IMR-90 (cell line): ENCODE results near the gene LIMK2. TPM values are rescaled to one million over a fixed set of nuclear protein-coding genes. Genes with fewer than 3 reads are reported as not detected.
A peak's percentile ranks its signal among the peaks of the same experiment; 100 is the strongest.

Experiments
- ATAC-seq: fragments of 200-7000 bp; cut with Tn5 transposase; 2 replicates; pipeline ENCODE4 v1.9.1; 2020; ENCODE audit warnings: low read depth, mild to moderate bottlenecking, moderate library complexity
- BruUV-seq: library from RNA; stranded (reverse); fragments of 400-500 nt; replicated peaks from 2 replicates; lab custom pipeline; 2021; lab: Mats Ljungman, UMichigan
- CTCF ChIA-PET: fragments of 300-600 bp; formaldehyde crosslinking; extraction: SDS; loops from one replicate; lab custom pipeline; 2021; ENCODE audit warnings: antibody characterized with exemption; lab: Yijun Ruan, JAX
- POLR2A ChIA-PET: fragments of 300-600 bp; sonication (Branson Sonifier 250); formaldehyde crosslinking; loops from one replicate; lab custom pipeline; 2022; ENCODE audit warnings: antibody characterized with exemption; ENCODE audit not compliant: unreplicated experiment; lab: Charles Lee
- DNase-seq: peaks from one replicate; pipeline ENCODE4 v3.0.0; 2013
- H2AFZ ChIP-seq: replicated peaks from 2 replicates; pipeline ENCODE3; 2013; ENCODE audit warnings: low read length, mild to moderate bottlenecking; ENCODE audit not compliant: poor library complexity
- H2AK5ac ChIP-seq: 2 replicates; pipeline ENCODE4 v1.6.1; 2013; ENCODE audit warnings: low read depth, low read length, inconsistent platforms
- H2AK9ac ChIP-seq: replicated peaks from 2 replicates; pipeline ENCODE3; 2013; ENCODE audit warnings: mild to moderate bottlenecking, low read depth, low read length, moderate library complexity; ENCODE audit not compliant: poor library complexity
- H2BK120ac ChIP-seq: 2 replicates; pipeline ENCODE4 v1.6.1; 2013; ENCODE audit warnings: low read depth, low read length, inconsistent platforms
- H2BK15ac ChIP-seq: 3 replicates; pipeline ENCODE4 v1.6.1; 2013; ENCODE audit warnings: low read depth, low read length, inconsistent platforms
- H2BK20ac ChIP-seq: 2 replicates; pipeline ENCODE4 v1.6.1; 2013; ENCODE audit warnings: low read depth, mild to moderate bottlenecking, inconsistent platforms, low read length, moderate library complexity
- H2BK5ac ChIP-seq: 2 replicates; pipeline ENCODE4 v1.6.1; 2013; ENCODE audit warnings: mild to moderate bottlenecking, low read depth, low read length, inconsistent platforms; ENCODE audit not compliant: poor library complexity, severe bottlenecking
- H3K14ac ChIP-seq: replicated peaks from 2 replicates; pipeline ENCODE4 v1.6.1; 2013; ENCODE audit warnings: low read depth, low read length, inconsistent platforms
- H3K18ac ChIP-seq: 2 replicates; pipeline ENCODE4 v1.6.1; 2013; ENCODE audit warnings: low read depth, low read length, control low read depth
- H3K23ac ChIP-seq: 2 replicates; pipeline ENCODE4 v1.6.1; 2013; ENCODE audit warnings: low read depth, low read length, inconsistent platforms
- H3K27ac ChIP-seq: 2 replicates; pipeline ENCODE4 v1.5.1; 2013; ENCODE audit warnings: mild to moderate bottlenecking, control low read depth, low read length; ENCODE audit not compliant: insufficient read depth
- H3K27me3 ChIP-seq: 2 replicates; pipeline ENCODE4 v1.6.1; 2013; ENCODE audit warnings: low read length; ENCODE audit not compliant: control insufficient read depth, insufficient read depth
- H3K36me3 ChIP-seq: 2 replicates; pipeline ENCODE4 v1.6.1; 2013; ENCODE audit warnings: low read length, mixed read lengths; ENCODE audit not compliant: control insufficient read depth, insufficient read depth
- H3K4ac ChIP-seq: 2 replicates; pipeline ENCODE4 v1.6.1; 2013; ENCODE audit warnings: low read depth, low read length, inconsistent platforms
- H3K4me1 ChIP-seq: 2 replicates; pipeline ENCODE4 v1.6.1; 2013; ENCODE audit warnings: low read length, mixed read lengths; ENCODE audit not compliant: control insufficient read depth, insufficient read depth
- H3K4me2 ChIP-seq: 2 replicates; pipeline ENCODE4 v1.6.1; 2013; ENCODE audit warnings: low read depth, mild to moderate bottlenecking, control low read depth, low read length, moderate library complexity
- H3K4me3 ChIP-seq: 2 replicates; pipeline ENCODE4 v1.5.1; 2013; ENCODE audit warnings: low read depth, mild to moderate bottlenecking, control low read depth, low read length, moderate library complexity; ENCODE audit not compliant: insufficient read depth
- H3K56ac ChIP-seq: 2 replicates; pipeline ENCODE4 v1.6.1; 2013; ENCODE audit warnings: low read length, inconsistent platforms; ENCODE audit not compliant: insufficient read depth; ENCODE audit errors: extremely low read depth
- H3K79me1 ChIP-seq, 2 experiments: 2 replicates each; pipeline ENCODE4 v1.6.1; 2013; ENCODE audit warnings: low read length in 2 of 2, inconsistent platforms in 1 of 2, low read depth in 1 of 2
- H3K9ac ChIP-seq: 2 replicates; pipeline ENCODE4 v1.6.1; 2013; ENCODE audit warnings: low read depth, low read length, control low read depth
- H3K9me1 ChIP-seq: 2 replicates; pipeline ENCODE4 v1.6.1; 2013; ENCODE audit warnings: low read length, inconsistent platforms; ENCODE audit not compliant: insufficient read depth
- H3K9me3 ChIP-seq: 2 replicates; pipeline ENCODE4 v1.6.1; 2013; ENCODE audit warnings: low read length; ENCODE audit not compliant: control insufficient read depth, insufficient read depth
- H4K20me1 ChIP-seq: 2 replicates; pipeline ENCODE4 v1.6.1; 2013; ENCODE audit warnings: low read length, inconsistent platforms; ENCODE audit not compliant: insufficient read depth
- H4K5ac ChIP-seq: 2 replicates; pipeline ENCODE4 v1.6.1; 2013; ENCODE audit warnings: mild to moderate bottlenecking, low read depth, low read length, control low read depth
- H4K8ac ChIP-seq, 2 experiments: 2 replicates each; pipeline ENCODE4 v1.6.1; 2013; ENCODE audit warnings: low read depth in 2 of 2, low read length in 2 of 2, control low read depth in 1 of 2, inconsistent platforms in 1 of 2
- H4K91ac ChIP-seq: 2 replicates; pipeline ENCODE4 v1.6.1; 2013; ENCODE audit warnings: low read depth, low read length, inconsistent platforms; ENCODE audit not compliant: insufficient read depth
- MAFK ChIP-seq: IDR thresholded peaks from 2 replicates; pipeline ENCODE4 v1.6.1; 2012; ENCODE audit warnings: low read depth, low read length, improper control_type of control experiment
- MXI1 ChIP-seq: IDR thresholded peaks from 2 replicates; pipeline ENCODE4 v1.6.1; 2012; ENCODE audit warnings: low read depth, mild to moderate bottlenecking, low read length, moderate library complexity, borderline replicate concordance
- RAD21 ChIP-seq: IDR thresholded peaks from 2 replicates; pipeline ENCODE4 v1.6.1; 2012; ENCODE audit warnings: low read length, improper control_type of control experiment
- SMC3 ChIP-seq: fragments of 150-350 bp; IDR thresholded peaks from 2 replicates; pipeline ENCODE4 v1.6.1; 2016; ENCODE audit warnings: low read depth, mild to moderate bottlenecking, antibody characterized with exemption, low read length, moderate library complexity
- WGBS, 2 experiments: methylation state at CpG; one replicate each; pipeline versions ENCODE4 v1.1.5 to v1.1.7; 2013; ENCODE audit warnings: missing lambda C conversion rate in 2 of 2; ENCODE audit not compliant: insufficient read length in 1 of 2; ENCODE audit errors: extremely low coverage in 2 of 2; 5-methylcytosine and 5-hydroxymethylcytosine counted together
- dilution Hi-C: fragments of 300-500 bp; cut with HindIII; formaldehyde crosslinking; loops from one replicate; pipeline ENCODE4 v1.14.3; 2018; ENCODE audit warnings: low sequenced_read_pairs; ENCODE audit not compliant: unreplicated experiment
- in situ Hi-C: fragments of 300-500 bp; cut with MboI; formaldehyde crosslinking; loops from 3 replicates; pipeline ENCODE4 v1.14.3; 2019; ENCODE audit warnings: low sequenced_read_pairs, inconsistent platforms, mixed read lengths
- intact Hi-C: fragments of 100-400 bp; cut with micrococcal nuclease; formaldehyde crosslinking; loops from 2 replicates; pipeline ENCODE4 v1.10.0; 2022
- polyA plus RNA-seq, 3 experiments: library from polyadenylated mRNA; depleted of rRNA; stranded (reverse); fragments of >200 nt; gene quantifications; 2 replicates each; pipeline ENCODE4 v1.2.3, GENCODE V29; 2012; ENCODE audit warnings: low replicate concordance in 1 of 3
- total RNA-seq: library from RNA; depleted of rRNA; stranded (reverse); fragments of >200 nt; gene quantifications from 2 replicates; pipeline ENCODE4 v1.2.3, GENCODE V29; 2012
- TF ChIP-seq, protein P1 (sequence below): fragments of 150-350 bp; IDR thresholded peaks from 2 replicates; pipeline ENCODE4 v1.6.1; 2016; ENCODE audit warnings: low read depth, mild to moderate bottlenecking, low read length, moderate library complexity, borderline replicate concordance

LIMK2 gene
- total and polyA plus RNA-seq, 2 of the 4 experiments (the other 2 are of a cell fraction), result 14.5 to 31.9 TPM

DNA sequence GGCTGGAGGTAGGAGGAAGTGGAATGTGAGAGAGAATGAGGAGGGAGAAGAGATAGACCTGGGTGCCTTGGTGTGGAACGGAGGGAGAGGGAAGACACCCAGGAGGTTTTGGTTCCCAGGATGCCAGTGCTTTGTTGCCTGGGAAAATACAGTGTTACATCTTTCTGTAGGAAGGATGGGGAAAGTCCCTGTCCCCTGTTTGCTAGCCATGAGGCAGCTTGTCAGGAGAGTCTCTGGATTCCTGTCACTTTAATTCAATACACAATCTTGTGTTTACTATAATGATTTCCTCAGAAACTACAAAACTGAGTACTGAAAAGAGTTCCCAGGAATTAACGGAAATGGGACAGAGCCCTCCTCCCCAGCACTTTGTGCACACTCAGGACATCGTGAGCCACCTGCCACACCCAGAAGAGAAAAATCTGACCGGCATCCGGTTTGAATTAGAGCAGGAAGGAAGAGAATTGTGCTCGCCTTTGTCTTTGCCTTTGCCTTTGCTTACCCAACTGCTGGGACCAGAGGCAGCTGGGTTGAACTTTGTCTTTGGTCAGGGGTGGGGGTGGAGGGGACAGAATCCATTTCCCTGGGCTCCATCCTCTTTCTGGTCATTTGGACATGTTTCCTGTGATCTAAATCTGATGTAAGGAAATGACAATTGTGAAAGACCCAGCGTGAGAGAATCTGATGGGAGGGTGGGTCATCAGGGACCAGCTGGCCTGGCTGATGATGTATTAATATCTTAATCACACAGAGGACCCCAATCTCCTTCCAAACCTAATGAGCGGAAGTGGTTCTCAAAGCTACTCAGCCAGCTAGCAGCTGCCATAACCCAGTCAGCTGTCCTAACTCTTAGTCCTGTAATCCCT lies 1.3 kb upstream of the LIMK2 start (continued):
- TF ChIP-seq, protein P1, sequence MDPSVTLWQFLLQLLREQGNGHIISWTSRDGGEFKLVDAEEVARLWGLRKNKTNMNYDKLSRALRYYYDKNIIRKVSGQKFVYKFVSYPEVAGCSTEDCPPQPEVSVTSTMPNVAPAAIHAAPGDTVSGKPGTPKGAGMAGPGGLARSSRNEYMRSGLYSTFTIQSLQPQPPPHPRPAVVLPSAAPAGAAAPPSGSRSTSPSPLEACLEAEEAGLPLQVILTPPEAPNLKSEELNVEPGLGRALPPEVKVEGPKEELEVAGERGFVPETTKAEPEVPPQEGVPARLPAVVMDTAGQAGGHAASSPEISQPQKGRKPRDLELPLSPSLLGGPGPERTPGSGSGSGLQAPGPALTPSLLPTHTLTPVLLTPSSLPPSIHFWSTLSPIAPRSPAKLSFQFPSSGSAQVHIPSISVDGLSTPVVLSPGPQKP, result no peak

DNA sequence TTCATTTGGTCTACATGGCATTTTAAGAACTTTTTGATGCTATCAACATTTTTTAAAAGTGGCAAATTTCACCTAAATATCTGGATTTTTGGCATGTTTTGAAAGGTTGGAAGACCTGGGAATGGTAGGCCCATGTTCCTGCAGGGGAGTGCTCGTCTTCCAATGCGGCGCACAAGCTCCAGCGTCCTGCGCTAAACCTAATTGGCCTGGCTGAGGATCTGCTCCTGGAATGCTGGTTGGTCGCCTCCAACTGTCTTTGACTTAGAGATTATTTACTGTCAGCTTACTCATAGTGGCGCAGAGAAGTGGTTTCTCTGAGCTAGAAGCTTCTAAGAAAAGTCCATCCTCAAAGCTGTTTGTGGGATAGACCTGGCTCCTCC lies 626 bp upstream of the LIMK2 start:
- peak overlapping the region; percentile 66; the same call in 1 of the 2 replicates for H4K91ac ChIP-seq

More for the DNA sequence above, 626 bp upstream of the LIMK2 start:
- Histone ChIP-seq H3K9me3 (no peaks in the 10 kb centered on the region), H2BK5ac (no peak overlapping the region), H3K56ac (no peak overlapping the region), H3K4me3 (no peak overlapping the region), H4K5ac (no peak overlapping the region), H3K23ac (peak overlapping the region; percentile 3; the same call in 1 of the 2 replicates), H3K14ac (0 out of 2 replicates have a peak overlapping the region, but pooled peaks have one; percentile 34), H4K8ac (peak overlapping the region; percentile 60 to 81), H2BK15ac (0 out of 3 replicates have a peak overlapping the region, but pooled peaks have one; percentile 32), H2AFZ (peak overlapping the region; percentile 98), H3K36me3 (peaks cover 2% of the 10 kb centered on the region; the same call in 1 of the 2 replicates), H3K27ac (no peak overlapping the region; the same call in 1 of the 2 replicates), H2BK120ac (peak overlapping the region; percentile 54), H2AK5ac (no peak overlapping the region), H3K4ac (peak overlapping the region; percentile 34; the same call in 1 of the 2 replicates), H3K4me2 (peak overlapping the region; percentile 53; the same call in 1 of the 2 replicates), H3K18ac (no peak overlapping the region), H2BK20ac (no peak overlapping the region; the same call in 1 of the 2 replicates), H3K27me3 (no peaks in the 10 kb centered on the region), H2AK9ac (peak overlapping the region; percentile 30), H3K4me1 (peaks cover 4% of the 10 kb centered on the region; the same call in 1 of the 2 replicates), H3K9ac (no peak overlapping the region), H3K9me1 (peaks cover 10% of the 10 kb centered on the region), H3K79me1 (peaks cover 26 to 36% of the 10 kb centered on the region in 2 experiments), H4K20me1 (no peaks in the 10 kb centered on the region)
- TF ChIP-seq MAFK (no peak), MXI1 (no peak), SMC3 (no peak), RAD21 (no peak)
- TF ChIP-seq, protein P1, result no peak
- CTCF ChIA-PET, result interaction anchor here (0.5 to 2.0 kb wide), 3 partner anchors 30 to 200 kb away, joined by 3 to 5 read pairs (median 3); no protein-coding TSS in a partner anchor
- intact Hi-C loops, result loop anchor here (5.0 kb wide), 1 partner anchor 104 kb away; the partner anchor contains the start of gene SELENOM
- WGBS, 2 experiments, result 93% methylated on average over 5 of the region's 7 CpGs; no CpG with 5 or more reads in 1 of the 2 experiments
- ATAC-seq (no peak), DNase-seq (no peak)
- POLR2A ChIA-PET, result no interaction called here
- BruUV-seq, result no TSS peak
- dilution Hi-C loops, result no loop called here
- in situ Hi-C loops, result no loop called here
